ENCODE results near the gene PTPA.

DNA sequence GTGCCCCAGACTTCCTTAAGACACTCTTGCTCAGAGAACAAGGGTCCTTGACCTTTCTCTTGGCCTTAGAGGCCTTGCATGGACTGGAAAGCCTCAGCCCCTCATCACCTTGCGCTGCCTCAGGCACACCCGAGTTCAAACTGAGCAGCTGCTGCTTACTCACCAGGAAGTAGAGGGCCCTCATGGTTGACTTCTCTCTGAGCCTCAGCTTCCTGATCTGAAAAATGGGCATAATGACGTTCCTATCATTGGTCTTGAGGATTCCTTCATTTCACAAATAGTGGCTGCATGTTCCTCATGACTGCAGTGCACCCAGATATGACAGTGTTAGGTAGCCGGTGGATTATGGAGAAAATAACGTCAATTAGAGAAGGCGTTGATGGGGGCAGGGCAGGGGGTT lies 38.2 kb downstream of the PTPA start:
- TF ChIP-seq, protein P1, sequence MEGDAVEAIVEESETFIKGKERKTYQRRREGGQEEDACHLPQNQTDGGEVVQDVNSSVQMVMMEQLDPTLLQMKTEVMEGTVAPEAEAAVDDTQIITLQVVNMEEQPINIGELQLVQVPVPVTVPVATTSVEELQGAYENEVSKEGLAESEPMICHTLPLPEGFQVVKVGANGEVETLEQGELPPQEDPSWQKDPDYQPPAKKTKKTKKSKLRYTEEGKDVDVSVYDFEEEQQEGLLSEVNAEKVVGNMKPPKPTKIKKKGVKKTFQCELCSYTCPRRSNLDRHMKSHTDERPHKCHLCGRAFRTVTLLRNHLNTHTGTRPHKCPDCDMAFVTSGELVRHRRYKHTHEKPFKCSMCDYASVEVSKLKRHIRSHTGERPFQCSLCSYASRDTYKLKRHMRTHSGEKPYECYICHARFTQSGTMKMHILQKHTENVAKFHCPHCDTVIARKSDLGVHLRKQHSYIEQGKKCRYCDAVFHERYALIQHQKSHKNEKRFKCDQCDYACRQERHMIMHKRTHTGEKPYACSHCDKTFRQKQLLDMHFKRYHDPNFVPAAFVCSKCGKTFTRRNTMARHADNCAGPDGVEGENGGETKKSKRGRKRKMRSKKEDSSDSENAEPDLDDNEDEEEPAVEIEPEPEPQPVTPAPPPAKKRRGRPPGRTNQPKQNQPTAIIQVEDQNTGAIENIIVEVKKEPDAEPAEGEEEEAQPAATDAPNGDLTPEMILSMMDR (IDR thresholded peaks at IDR 0.05; ENCODE audit: extremely low read depth in 1 of 2, insufficient read depth in 1 of 2, low read depth in 1 of 2, low read length in 2 of 2) = no peak
- TF ChIP-seq POLR2AphosphoS5 (IDR thresholded peaks at IDR 0.05; ENCODE audit: insufficient read depth, low read depth, low read length) (no peak), POLR2A (IDR thresholded peaks at IDR 0.05; ENCODE audit: low read depth, low read length) (no peak), EZH2 (IDR thresholded peaks at IDR 0.05; ENCODE audit: borderline replicate concordance, low read depth, low read length, severe bottlenecking) (no peak)

All from endothelial cell of umbilical vein (primary cell).